ENCODE measurements around the gene RGS21. TPM values are rescaled to one million over a fixed set of nuclear protein-coding genes. Genes with fewer than 3 reads are reported as not detected.

RGS21 gene
- not detected for total RNA-seq
- long read RNA-seq, result 0 reads

- no peaks in the 10 kb centered on the region for H3K9me3 ChIP-seq
- no peaks in the 10 kb centered on the region for H3K27me3 ChIP-seq
- H3K36me3 ChIP-seq, result no peaks in the 10 kb centered on the region
- TF ChIP-seq, protein P1, sequence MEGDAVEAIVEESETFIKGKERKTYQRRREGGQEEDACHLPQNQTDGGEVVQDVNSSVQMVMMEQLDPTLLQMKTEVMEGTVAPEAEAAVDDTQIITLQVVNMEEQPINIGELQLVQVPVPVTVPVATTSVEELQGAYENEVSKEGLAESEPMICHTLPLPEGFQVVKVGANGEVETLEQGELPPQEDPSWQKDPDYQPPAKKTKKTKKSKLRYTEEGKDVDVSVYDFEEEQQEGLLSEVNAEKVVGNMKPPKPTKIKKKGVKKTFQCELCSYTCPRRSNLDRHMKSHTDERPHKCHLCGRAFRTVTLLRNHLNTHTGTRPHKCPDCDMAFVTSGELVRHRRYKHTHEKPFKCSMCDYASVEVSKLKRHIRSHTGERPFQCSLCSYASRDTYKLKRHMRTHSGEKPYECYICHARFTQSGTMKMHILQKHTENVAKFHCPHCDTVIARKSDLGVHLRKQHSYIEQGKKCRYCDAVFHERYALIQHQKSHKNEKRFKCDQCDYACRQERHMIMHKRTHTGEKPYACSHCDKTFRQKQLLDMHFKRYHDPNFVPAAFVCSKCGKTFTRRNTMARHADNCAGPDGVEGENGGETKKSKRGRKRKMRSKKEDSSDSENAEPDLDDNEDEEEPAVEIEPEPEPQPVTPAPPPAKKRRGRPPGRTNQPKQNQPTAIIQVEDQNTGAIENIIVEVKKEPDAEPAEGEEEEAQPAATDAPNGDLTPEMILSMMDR (IDR thresholded peaks at IDR 0.05), result no peak
- no peak for TF ChIP-seq POLR2A (IDR thresholded peaks at IDR 0.05)
- no peak within 1 kb of the TSS for H3K27ac ChIP-seq
- DNase-seq, result no peak
- no peaks in the 10 kb centered on the region for H3K4me1 ChIP-seq
- intact Hi-C loops (cut with DNase I), result no loop called here
- no peak within 1 kb of the TSS for H3K4me3 ChIP-seq
- no peak for ATAC-seq
- WGBS (ENCODE audit: insufficient coverage, low coverage, low lambda C conversion rate, missing lambda C conversion rate), result 15% methylated on average over 2 of the region's 2 CpGs
These were observed at the start of gene RGS21 for GRCh38 chr1:192316942-192317450. Gene RGS21, plus strand, starts transcription at chr1:192316992. Its CDS starts 26,045 bp downstream, at chr1:192343037.

- Histone ChIP-seq H3K4me1 (no peaks in the 10 kb centered on the region), H3K9me3 (no peaks in the 10 kb centered on the region), H3K36me3 (no peaks in the 10 kb centered on the region), H3K27ac (no peak overlapping the region), H3K27me3 (no peaks in the 10 kb centered on the region), H3K4me3 (no peak overlapping the region)
- no peak for TF ChIP-seq POLR2A (IDR thresholded peaks at IDR 0.05)
- TF ChIP-seq, protein P1 (IDR thresholded peaks at IDR 0.05), result no peak
- intact Hi-C loops (cut with DNase I), result no loop called here
- no peak for ATAC-seq
- DNase-seq, result no peak
- 54% methylated on average over 6 of the region's 6 CpGs for WGBS (ENCODE audit: insufficient coverage, low coverage, low lambda C conversion rate, missing lambda C conversion rate)
These were observed 48.2 kb upstream of the RGS21 start for GRCh38 chr1:192268468-192269052.

DNA sequence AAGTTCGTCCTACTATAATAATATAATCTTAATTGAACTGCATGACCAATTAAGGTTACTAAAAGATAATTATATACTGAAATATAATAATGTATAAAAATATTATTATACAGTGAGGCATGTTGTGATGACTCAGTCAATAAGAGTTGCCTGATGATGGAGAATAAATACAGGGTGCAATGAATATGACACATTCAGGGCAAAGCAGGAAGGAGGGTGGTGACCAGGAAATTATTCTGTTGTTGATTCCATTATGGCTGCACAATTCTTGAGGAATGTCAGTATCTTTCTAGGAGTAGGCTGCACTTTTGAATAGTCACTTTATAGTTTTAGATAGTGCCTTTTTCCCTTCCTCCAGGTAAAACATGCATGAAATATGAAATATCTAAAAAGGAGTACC, 46.4 kb upstream of the RGS21 start:
- WGBS (ENCODE audit: insufficient coverage, low coverage, low lambda C conversion rate, missing lambda C conversion rate), result 27% methylated on average over 1 of the region's 1 CpG
- no peak for DNase-seq
- no peak for ATAC-seq
- no peak overlapping the region for H3K4me3 ChIP-seq
- H3K27me3 ChIP-seq, result no peaks in the 10 kb centered on the region
- intact Hi-C loops (cut with DNase I), result no loop called here
- TF ChIP-seq, protein P1 (IDR thresholded peaks at IDR 0.05), result no peak
- TF ChIP-seq POLR2A (IDR thresholded peaks at IDR 0.05), result no peak
- H3K27ac ChIP-seq, result no peak overlapping the region
- H3K36me3 ChIP-seq, result no peaks in the 10 kb centered on the region
- H3K9me3 ChIP-seq, result no peaks in the 10 kb centered on the region
- no peaks in the 10 kb centered on the region for H3K4me1 ChIP-seq

- H3K27me3 ChIP-seq, result no peaks in the 10 kb centered on the region
- ATAC-seq, result no peak
- no peak for TF ChIP-seq POLR2A (IDR thresholded peaks at IDR 0.05)
- TF ChIP-seq, protein P1 (IDR thresholded peaks at IDR 0.05), result no peak
- H3K9me3 ChIP-seq, result no peaks in the 10 kb centered on the region
- no peak overlapping the region for H3K27ac ChIP-seq
- intact Hi-C loops (cut with DNase I), result no loop called here
- H3K4me3 ChIP-seq, result no peak overlapping the region
- DNase-seq, result no peak
- no peaks in the 10 kb centered on the region for H3K36me3 ChIP-seq
- H3K4me1 ChIP-seq, result no peaks in the 10 kb centered on the region
- 35% methylated on average over 3 of the region's 3 CpGs for WGBS (ENCODE audit: insufficient coverage, low coverage, low lambda C conversion rate, missing lambda C conversion rate)
These were observed 44.1 kb upstream of the RGS21 start for GRCh38 chr1:192272732-192273131.

Data from right lobe of liver (tissue), 6 donors.